HEK293T (cell line): ENCODE measurements around the gene ERN1.

Source experiments
- FOXA1 ChIP-seq: fragments of 450-650 bp; IDR thresholded peaks from 2 replicates; pipeline ENCODE4 v1.6.1; 2016; ENCODE audit warnings: mild to moderate bottlenecking
- FOXM1 ChIP-seq: fragments of 450-650 bp; IDR thresholded peaks from 2 replicates; pipeline ENCODE4 v1.6.1; 2017; ENCODE audit warnings: mild to moderate bottlenecking, borderline replicate concordance
- HDGF ChIP-seq: fragments of 450-650 bp; IDR thresholded peaks from 2 replicates; pipeline ENCODE4 v1.6.1; 2017; ENCODE audit warnings: antibody characterized with exemption, borderline replicate concordance
- PKNOX1 ChIP-seq: fragments of 450-650 bp; IDR thresholded peaks from 2 replicates; pipeline ENCODE4 v1.6.1; 2016

GRCh38 chr17:64120159-64120810 lies 9.7 kb downstream of the ERN1 start:
- TF ChIP-seq HDGF, result no peak
- TF ChIP-seq FOXA1, result no peak
- no peak for TF ChIP-seq PKNOX1
- TF ChIP-seq FOXM1, result no peak
